K562 (cell line): ENCODE data around the gene MAPKAPK3. TPM values are rescaled to one million over a fixed set of nuclear protein-coding genes. Genes with fewer than 3 reads are reported as not detected.

Experiments
- ATAC-seq: fragments of 200-7000 bp; cut with Tn5 transposase; 3 replicates; pipeline ENCODE4 v1.9.1; 2020; ENCODE audit warnings: moderate library complexity
- BruUV-seq: library from RNA; stranded (reverse); fragments of 400-500 nt; replicated peaks from 2 replicates; lab custom pipeline; 2021; lab: Mats Ljungman, UMichigan
- CTCF ChIA-PET: fragments of 300-600 bp; formaldehyde crosslinking; extraction: SDS; loops from one replicate; lab custom pipeline; 2021; ENCODE audit warnings: low intra/inter-chr PET ratio; lab: Yijun Ruan, JAX
- POLR2A ChIA-PET: fragments of 300-600, 350-650 bp; sonication (Branson Sonifier 250); formaldehyde crosslinking; extraction: SDS; loops from one replicate; lab custom pipeline; 2021; ENCODE audit warnings: antibody characterized with exemption, inconsistent platforms; lab: Yijun Ruan, JAX
- DNase-seq, 4 experiments: peaks; one replicate each; pipeline versions ENCODE4 v3.0.0 to v3.0.0-alpha.2; 2011 to 2018; ENCODE audit warnings: low spot score in 3 of 4, mixed read lengths in 3 of 4; ENCODE audit errors: extremely low read depth in 1 of 4
- FAIRE-seq: peaks from 2 replicates; lab custom pipeline; 2011; peaks lifted over from hg19 to GRCh38; lab: Jason Lieb, UNC
- H2AFZ ChIP-seq: 2 replicates; pipeline ENCODE4 v1.6.0; 2011; ENCODE audit warnings: low read depth, low read length, control low read depth, inconsistent platforms
- H3K27ac ChIP-seq: fragments of 200-600 bp; 3 replicates; pipeline ENCODE4 v1.8.0; 2011; ENCODE audit warnings: low read depth, mild to moderate bottlenecking, control low read depth, inconsistent platforms, low read length, moderate library complexity, mixed read lengths; ENCODE audit errors: extremely low read depth
- H3K27me3 ChIP-seq, 2 experiments: fragments of 300-600 bp in 1 of 2; 2 replicates in 1 of 2; 3 replicates in 1 of 2; pipeline versions ENCODE4 v1.6.0 to v1.8.0; 2011; ENCODE audit warnings: inconsistent platforms in 2 of 2, low read length in 2 of 2, mild to moderate bottlenecking in 1 of 2, mixed read lengths in 1 of 2, moderate library complexity in 1 of 2; ENCODE audit not compliant: control insufficient read depth in 2 of 2, insufficient read depth in 2 of 2
- H3K36me3 ChIP-seq: fragments of 300-600 bp; 3 replicates; pipeline ENCODE4 v1.8.0; 2011; ENCODE audit warnings: mild to moderate bottlenecking, low read length, inconsistent platforms; ENCODE audit not compliant: control insufficient read depth, insufficient read depth
- H3K4me1 ChIP-seq, 2 experiments: fragments of 200-600 bp in 1 of 2; replicated peaks in 1 of 2; 2 replicates in 1 of 2; 3 replicates in 1 of 2; pipeline versions ENCODE4 v1.5.1 to v1.8.0; 2011; ENCODE audit warnings: inconsistent platforms in 2 of 2, low read length in 2 of 2, mild to moderate bottlenecking in 1 of 2, mixed read lengths in 1 of 2, moderate library complexity in 1 of 2; ENCODE audit not compliant: control insufficient read depth in 2 of 2, insufficient read depth in 2 of 2
- H3K4me2 ChIP-seq: 2 replicates; pipeline ENCODE4 v1.6.1; 2011; ENCODE audit warnings: low read length, control low read depth, inconsistent platforms, mixed read lengths; ENCODE audit not compliant: insufficient read depth
- H3K4me3 ChIP-seq: fragments of 200-600 bp; sonication (generic), shearing (Covaris generic); 2 replicates; pipeline ENCODE4 v1.5.1; 2016; ENCODE audit warnings: control low read depth, inconsistent platforms
- H3K79me2 ChIP-seq: fragments of 200-600 bp; 3 replicates; pipeline ENCODE4 v1.8.0; 2011; ENCODE audit warnings: low read length, inconsistent platforms; ENCODE audit not compliant: control insufficient read depth, insufficient read depth
- H3K9ac ChIP-seq, 2 experiments: 2 replicates each; pipeline versions ENCODE4 v1.6.0 to v1.6.1; 2011; ENCODE audit warnings: low read depth in 2 of 2, low read length in 2 of 2, control low read depth in 1 of 2, inconsistent platforms in 1 of 2, mild to moderate bottlenecking in 1 of 2, mixed read lengths in 1 of 2; ENCODE audit not compliant: insufficient read depth in 1 of 2
- H3K9me1 ChIP-seq: one replicate; pipeline ENCODE4 v1.6.0; 2011; ENCODE audit warnings: inconsistent platforms, mild to moderate bottlenecking, low read length, moderate library complexity; ENCODE audit not compliant: control insufficient read depth, insufficient read depth
- H3K9me3 ChIP-seq: replicated peaks from 2 replicates; pipeline ENCODE4 v1.5.1; 2011; ENCODE audit warnings: low read depth, low read length, inconsistent platforms; ENCODE audit not compliant: control insufficient read depth, insufficient read depth
- H4K20me1 ChIP-seq: replicated peaks from 2 replicates; pipeline ENCODE4 v1.6.1; 2011; ENCODE audit warnings: low read length, inconsistent platforms, mixed read lengths; ENCODE audit not compliant: control insufficient read depth, insufficient read depth
- ADNP ChIP-seq: fragments of 200-800 bp; sonication (Bioruptor generic); IDR thresholded peaks from 2 replicates; pipeline ENCODE4 v1.6.1; 2016; ENCODE audit warnings: missing genetic modification characterization, missing compliant biosample characterization
- CBX2 ChIP-seq: fragments of 200-600 bp; sonication (generic); IDR thresholded peaks from one replicate; pipeline ENCODE4 v1.6.1; 2012; ENCODE audit warnings: mild to moderate bottlenecking, low read length, inconsistent platforms; ENCODE audit not compliant: insufficient read depth, poor library complexity, severe bottlenecking
- HMG20B ChIP-seq: fragments of 250-450 bp; sonication (Bioruptor Pico); IDR thresholded peaks from 2 replicates; pipeline ENCODE4 v1.5.0; 2021; ENCODE audit warnings: mild to moderate bottlenecking
- MBD2 ChIP-seq: sonication (generic); IDR thresholded peaks from 2 replicates; pipeline ENCODE4 v1.6.1; 2016; ENCODE audit warnings: low read depth, borderline replicate concordance
- SREBF2 ChIP-seq: sonication (generic); formaldehyde crosslinking; IDR thresholded peaks from 2 replicates; pipeline ENCODE4 v1.4.0; 2020; ENCODE audit warnings: mild to moderate bottlenecking, missing genetic modification reagents
- U2AF2 ChIP-seq: fragments of 200-400 bp; formaldehyde crosslinking; optimal IDR thresholded peaks from 2 replicates; pipeline ENCODE3; 2017; ENCODE audit warnings: low read depth, mild to moderate bottlenecking, low read length
- ZNF217 ChIP-seq: sonication (generic); formaldehyde crosslinking; IDR thresholded peaks from 2 replicates; pipeline ENCODE4 v1.8.0; 2022; ENCODE audit warnings: mild to moderate bottlenecking, missing genetic modification reagents
- WGBS: fragments of 100-300 bp; shearing (Covaris generic); methylation state at CpG from one replicate; pipeline ENCODE4 v1.1.6; 2016; ENCODE audit warnings: low coverage, mixed read lengths; ENCODE audit not compliant: insufficient coverage; ENCODE audit errors: missing lambda C conversion rate; 5-methylcytosine and 5-hydroxymethylcytosine counted together
- in situ Hi-C: fragments of 300-500 bp; cut with MboI; formaldehyde crosslinking; loops from 4 replicates; pipeline ENCODE4 v1.15.0; 2018; ENCODE audit warnings: inconsistent platforms, mixed read lengths
- intact Hi-C: fragments of 100-400 bp; cut with micrococcal nuclease; formaldehyde crosslinking; loops from 2 replicates; pipeline ENCODE4 v1.14.2; 2022
- polyA plus RNA-seq, 8 experiments: library from polyadenylated mRNA; depleted of rRNA in 4 of 8; stranded (reverse) in 5 of 8; unstranded in 3 of 8; fragments of >200 nt; fragmentation: Nextera tagmentation in 2 of 8; fragmentation: Illumina TruSeq in 1 of 8; extraction: Ambion mirVana in 2 of 8; extraction: Trizol in 1 of 8; gene quantifications; 2 replicates each; pipeline versions ENCODE4 v1.2.1 to v1.2.3, GENCODE V29; 2011 to 2014; ENCODE audit warnings: inconsistent platforms in 1 of 8, missing spikeins in 1 of 8
- total RNA-seq, 7 experiments: library from RNA; depleted of rRNA in 6 of 7; stranded (reverse); fragments of >200 nt in 6 of 7; fragmentation: Illumina TruSeq in 2 of 7; extraction: Trizol in 2 of 7; gene quantifications; 2 replicates each; pipeline versions ENCODE4 v1.2.1 to v1.2.3, GENCODE V29; 2011 to 2021; ENCODE audit warnings: low replicate concordance in 1 of 7
- TF ChIP-seq, protein P1 (sequence below): fragments of 250-450 bp; sonication (Bioruptor Pico); IDR thresholded peaks from 2 replicates; pipeline ENCODE4 v1.4.0; 2020; ENCODE audit warnings: mild to moderate bottlenecking, moderate library complexity
- TF ChIP-seq, protein P2 (sequence below): IDR thresholded peaks from 2 replicates; pipeline ENCODE4 v1.6.1; 2014; ENCODE audit warnings: antibody characterized with exemption
- TF ChIP-seq, protein P3 (sequence below): fragments of 200-800 bp; sonication (Bioruptor generic); IDR thresholded peaks from 2 replicates; pipeline ENCODE4 v1.6.1; 2017; ENCODE audit warnings: missing genetic modification characterization, missing compliant biosample characterization
- TF ChIP-seq, protein P4 (sequence below), 3 experiments: IDR thresholded peaks in 2 of 3; conservative IDR thresholded peaks in 1 of 3; 2 replicates each; pipeline ENCODE4 v1.5.1; 2011 to 2012; ENCODE audit warnings: low read length in 3 of 3, mild to moderate bottlenecking in 3 of 3, control low read depth in 2 of 3, improper control_type of control experiment in 1 of 3, inconsistent platforms in 1 of 3, low read depth in 1 of 3, mixed read lengths in 1 of 3, moderate library complexity in 1 of 3; ENCODE audit not compliant: insufficient read depth in 2 of 3

Gene MAPKAPK3
- total and polyA plus RNA-seq, 9 of the 15 experiments (the other 6 are each of a cell fraction or from before 2014, with no cell fraction given) = 8.0 to 56.4 (median 41.2) TPM

DNA sequence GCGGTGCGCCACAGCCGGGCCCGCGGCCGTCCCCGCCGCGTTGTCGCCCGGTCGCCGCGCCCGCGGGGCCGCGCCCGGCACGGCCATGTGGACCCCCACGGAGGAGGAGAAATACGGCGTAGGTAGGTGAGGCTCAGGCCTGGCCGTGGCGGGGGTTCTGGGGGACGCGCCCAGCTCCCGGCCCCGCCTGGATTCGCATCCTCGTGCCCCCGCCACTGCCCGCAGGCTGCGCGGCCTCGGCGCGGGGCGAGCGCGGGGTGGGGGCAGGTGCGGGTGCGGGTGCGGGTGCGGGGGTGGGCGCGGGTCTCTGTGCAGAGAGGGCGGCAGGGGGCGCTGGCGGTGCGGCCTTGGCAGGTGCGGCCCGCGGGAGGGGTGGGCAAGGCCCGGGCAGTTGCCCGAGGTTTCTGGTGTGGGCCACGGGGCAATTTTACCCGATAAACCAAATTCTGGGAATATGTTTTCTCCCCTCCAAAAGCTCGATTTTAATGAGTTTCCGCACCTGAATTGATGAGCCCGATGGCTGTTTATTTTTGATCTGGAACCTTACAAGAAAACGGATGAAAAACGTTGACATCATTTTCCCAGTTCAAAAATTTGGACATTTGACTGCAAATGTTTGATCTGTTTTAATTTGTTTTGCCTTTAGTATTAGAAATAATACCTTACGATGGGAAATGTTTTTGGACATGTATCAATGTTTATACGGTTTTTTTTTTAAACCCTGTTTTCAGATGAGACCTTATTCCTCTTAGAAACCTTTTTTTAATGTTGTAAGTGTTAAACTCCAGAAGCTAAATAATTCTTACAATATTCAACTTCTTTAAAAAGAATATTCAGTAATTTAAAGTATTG, 58.5 kb downstream of the MAPKAPK3 start:
- DNase-seq (peak; percentile 18 to 44 (median 36)), ATAC-seq (peak; percentile 78), FAIRE-seq (no peak)
- Histone ChIP-seq H3K27ac (no peak overlapping the region), H3K9ac (peak overlapping the region in 1 of 2 experiments; percentile 26; a peak in 2 of 4 replicates), H2AFZ (no peak overlapping the region), H3K9me3 (no peaks in the 10 kb centered on the region), H3K4me2 (no peak overlapping the region; the same call in 1 of the 2 replicates), H3K9me1 (no peaks in the 10 kb centered on the region), H3K79me2 (no peaks in the 10 kb centered on the region), H3K4me3 (peak overlapping the region; percentile 16; the same call in 1 of the 2 replicates), H3K27me3 (peaks cover 11 to 27% of the 10 kb centered on the region in 2 experiments; a peak in 4 of 5 replicates), H4K20me1 (no peaks in the 10 kb centered on the region; the same call in 1 of the 2 replicates), H3K36me3 (no peaks in the 10 kb centered on the region), H3K4me1 (peaks cover 0 to 14% of the 10 kb centered on the region in 2 experiments; a peak in 2 of 5 replicates)
- in situ Hi-C loops (no loop called here), intact Hi-C loops (loop anchor here (10.0 kb wide), 1 partner anchor 699 kb away; no protein-coding TSS in a partner anchor)
- 17% methylated on average over 8 of the region's 65 CpGs for WGBS
- ChIA-PET CTCF (no interaction called here), POLR2A (no interaction called here)
- BruUV-seq = no TSS peak
- TF ChIP-seq ADNP (no peak), U2AF2 (no peak), MBD2 (no peak), HMG20B (CRISPR knock-in tag) (no peak), CBX2 (peak; percentile 50), SREBF2 (CRISPR knock-in tag) (no peak), ZNF217 (CRISPR knock-in tag) (no peak)
- TF ChIP-seq, protein P1, sequence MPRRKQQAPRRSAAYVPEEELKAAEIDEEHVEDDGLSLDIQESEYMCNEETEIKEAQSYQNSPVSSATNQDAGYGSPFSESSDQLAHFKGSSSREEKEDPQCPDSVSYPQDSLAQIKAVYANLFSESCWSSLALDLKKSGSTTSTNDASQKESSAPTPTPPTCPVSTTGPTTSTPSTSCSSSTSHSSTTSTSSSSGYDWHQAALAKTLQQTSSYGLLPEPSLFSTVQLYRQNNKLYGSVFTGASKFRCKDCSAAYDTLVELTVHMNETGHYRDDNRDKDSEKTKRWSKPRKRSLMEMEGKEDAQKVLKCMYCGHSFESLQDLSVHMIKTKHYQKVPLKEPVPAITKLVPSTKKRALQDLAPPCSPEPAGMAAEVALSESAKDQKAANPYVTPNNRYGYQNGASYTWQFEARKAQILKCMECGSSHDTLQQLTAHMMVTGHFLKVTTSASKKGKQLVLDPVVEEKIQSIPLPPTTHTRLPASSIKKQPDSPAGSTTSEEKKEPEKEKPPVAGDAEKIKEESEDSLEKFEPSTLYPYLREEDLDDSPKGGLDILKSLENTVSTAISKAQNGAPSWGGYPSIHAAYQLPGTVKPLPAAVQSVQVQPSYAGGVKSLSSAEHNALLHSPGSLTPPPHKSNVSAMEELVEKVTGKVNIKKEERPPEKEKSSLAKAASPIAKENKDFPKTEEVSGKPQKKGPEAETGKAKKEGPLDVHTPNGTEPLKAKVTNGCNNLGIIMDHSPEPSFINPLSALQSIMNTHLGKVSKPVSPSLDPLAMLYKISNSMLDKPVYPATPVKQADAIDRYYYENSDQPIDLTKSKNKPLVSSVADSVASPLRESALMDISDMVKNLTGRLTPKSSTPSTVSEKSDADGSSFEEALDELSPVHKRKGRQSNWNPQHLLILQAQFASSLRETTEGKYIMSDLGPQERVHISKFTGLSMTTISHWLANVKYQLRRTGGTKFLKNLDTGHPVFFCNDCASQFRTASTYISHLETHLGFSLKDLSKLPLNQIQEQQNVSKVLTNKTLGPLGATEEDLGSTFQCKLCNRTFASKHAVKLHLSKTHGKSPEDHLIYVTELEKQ (CRISPR knock-in tag) = no peak
- TF ChIP-seq, protein P2, sequence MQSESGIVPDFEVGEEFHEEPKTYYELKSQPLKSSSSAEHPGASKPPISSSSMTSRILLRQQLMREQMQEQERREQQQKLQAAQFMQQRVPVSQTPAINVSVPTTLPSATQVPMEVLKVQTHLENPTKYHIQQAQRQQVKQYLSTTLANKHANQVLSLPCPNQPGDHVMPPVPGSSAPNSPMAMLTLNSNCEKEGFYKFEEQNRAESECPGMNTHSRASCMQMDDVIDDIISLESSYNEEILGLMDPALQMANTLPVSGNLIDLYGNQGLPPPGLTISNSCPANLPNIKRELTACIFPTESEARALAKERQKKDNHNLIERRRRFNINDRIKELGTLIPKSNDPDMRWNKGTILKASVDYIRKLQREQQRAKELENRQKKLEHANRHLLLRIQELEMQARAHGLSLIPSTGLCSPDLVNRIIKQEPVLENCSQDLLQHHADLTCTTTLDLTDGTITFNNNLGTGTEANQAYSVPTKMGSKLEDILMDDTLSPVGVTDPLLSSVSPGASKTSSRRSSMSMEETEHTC = no peak
- TF ChIP-seq, protein P3, sequence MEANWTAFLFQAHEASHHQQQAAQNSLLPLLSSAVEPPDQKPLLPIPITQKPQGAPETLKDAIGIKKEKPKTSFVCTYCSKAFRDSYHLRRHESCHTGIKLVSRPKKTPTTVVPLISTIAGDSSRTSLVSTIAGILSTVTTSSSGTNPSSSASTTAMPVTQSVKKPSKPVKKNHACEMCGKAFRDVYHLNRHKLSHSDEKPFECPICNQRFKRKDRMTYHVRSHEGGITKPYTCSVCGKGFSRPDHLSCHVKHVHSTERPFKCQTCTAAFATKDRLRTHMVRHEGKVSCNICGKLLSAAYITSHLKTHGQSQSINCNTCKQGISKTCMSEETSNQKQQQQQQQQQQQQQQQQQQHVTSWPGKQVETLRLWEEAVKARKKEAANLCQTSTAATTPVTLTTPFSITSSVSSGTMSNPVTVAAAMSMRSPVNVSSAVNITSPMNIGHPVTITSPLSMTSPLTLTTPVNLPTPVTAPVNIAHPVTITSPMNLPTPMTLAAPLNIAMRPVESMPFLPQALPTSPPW (CRISPR knock-in tag) = peak; percentile 45; the same call in 1 of the 2 replicates
- TF ChIP-seq, protein P4, sequence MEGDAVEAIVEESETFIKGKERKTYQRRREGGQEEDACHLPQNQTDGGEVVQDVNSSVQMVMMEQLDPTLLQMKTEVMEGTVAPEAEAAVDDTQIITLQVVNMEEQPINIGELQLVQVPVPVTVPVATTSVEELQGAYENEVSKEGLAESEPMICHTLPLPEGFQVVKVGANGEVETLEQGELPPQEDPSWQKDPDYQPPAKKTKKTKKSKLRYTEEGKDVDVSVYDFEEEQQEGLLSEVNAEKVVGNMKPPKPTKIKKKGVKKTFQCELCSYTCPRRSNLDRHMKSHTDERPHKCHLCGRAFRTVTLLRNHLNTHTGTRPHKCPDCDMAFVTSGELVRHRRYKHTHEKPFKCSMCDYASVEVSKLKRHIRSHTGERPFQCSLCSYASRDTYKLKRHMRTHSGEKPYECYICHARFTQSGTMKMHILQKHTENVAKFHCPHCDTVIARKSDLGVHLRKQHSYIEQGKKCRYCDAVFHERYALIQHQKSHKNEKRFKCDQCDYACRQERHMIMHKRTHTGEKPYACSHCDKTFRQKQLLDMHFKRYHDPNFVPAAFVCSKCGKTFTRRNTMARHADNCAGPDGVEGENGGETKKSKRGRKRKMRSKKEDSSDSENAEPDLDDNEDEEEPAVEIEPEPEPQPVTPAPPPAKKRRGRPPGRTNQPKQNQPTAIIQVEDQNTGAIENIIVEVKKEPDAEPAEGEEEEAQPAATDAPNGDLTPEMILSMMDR (IDR thresholded peaks at IDR 0.05 in 2 of 3, conservative IDR thresholded peaks at IDR 0.05 in 1 of 3; ENCODE audit: insufficient read depth in 2 of 3, low read depth in 1 of 3, low read length in 3 of 3) = peak in 1 of 3 experiments; percentile 22; a peak in 1 of 6 replicates
